Renal cortical epithelial cell (primary cell): ENCODE data around the gene KLRF1. TPM values are rescaled to one million over a fixed set of nuclear protein-coding genes. Genes with fewer than 3 reads are reported as not detected.
"Not testable (repeated sequence)": the region's sequence is repeated elsewhere in the genome, so short reads cannot be mapped to it uniquely, and the experiment has no call there.

Experiments used
- DNase-seq: peaks from one replicate; pipeline ENCODE4 v3.0.0-alpha.2; 2011; ENCODE audit warnings: low read depth
- total RNA-seq: library from RNA; depleted of rRNA; stranded (reverse); fragments of >200 nt; gene quantifications from 2 replicates; pipeline ENCODE4 v1.2.3, GENCODE V29; 2014

The KLRF1 gene
- total RNA-seq, 1 donor from 2014 or later: 0.15 TPM

- peak; percentile 85 for DNase-seq
Measured at GRCh38 chr12:9869307-9870161, 42.3 kb downstream of the KLRF1 start, which contains the start of gene CLEC2B. CLEC2B (minus strand) TSS chr12:9869354.

GRCh38 chr12:9870286-9870866 lies 43.1 kb downstream of the KLRF1 start:
- DNase-seq: no peak

- no peak for DNase-seq
Measured at GRCh38 chr12:9872162-9872561, 44.9 kb downstream of the KLRF1 start.

GRCh38 chr12:9872742-9873141 lies 45.5 kb downstream of the KLRF1 start:
- DNase-seq: no peak

- not testable (repeated sequence) for DNase-seq
Measured at GRCh38 chr12:9876120-9876519, 48.8 kb downstream of the KLRF1 start.

GRCh38 chr12:9880532-9881078 lies 53.3 kb downstream of the KLRF1 start:
- no peak for DNase-seq

GRCh38 chr12:9881246-9881645 lies 54.0 kb downstream of the KLRF1 start, which contains the start of gene KLRF2:
KLRF2 (plus strand) TSS chr12:9881489; CDS start chr12:9881596, 107 bp downstream.
- DNase-seq: no peak

- no peak for DNase-seq
Measured at GRCh38 chr12:9881988-9882387, 54.7 kb downstream of the KLRF1 start.

- no peak for DNase-seq
Measured at GRCh38 chr12:9883175-9883574, 55.9 kb downstream of the KLRF1 start.

GRCh38 chr12:9888665-9889273 lies 61.5 kb downstream of the KLRF1 start:
- no peak for DNase-seq

Other genes with a start within 250 kb of the KLRF1 start
- not detected in 2 replicates for gene KLRB1, start 219.6 kb upstream of the KLRF1 start, total RNA-seq
- 1.2 and 2.2 TPM in 2 replicates for gene CLEC2D, start 157.8 kb upstream of the KLRF1 start, total RNA-seq
- not detected in 2 replicates for gene CLECL1, start 94.4 kb upstream of the KLRF1 start, total RNA-seq
- 0.25 and 1.2 TPM in 2 replicates for gene CD69, start 66.6 kb upstream of the KLRF1 start, total RNA-seq
- gene CLEC2B, start 41.9 kb downstream of the KLRF1 start, total RNA-seq: 0.10 and 0.52 TPM in 2 replicates
- gene KLRF2, start 54.0 kb downstream of the KLRF1 start, total RNA-seq: not detected in 2 replicates
- not detected in 2 replicates for gene CLEC2A, start 104.9 kb downstream of the KLRF1 start, total RNA-seq
- not detected in 2 replicates for gene CLEC12A, start 143.9 kb downstream of the KLRF1 start, total RNA-seq
- gene CLEC1B, start 171.6 kb downstream of the KLRF1 start, total RNA-seq: not detected in 2 replicates
- gene CLEC12B, start 183.1 kb downstream of the KLRF1 start, total RNA-seq: not detected in 2 replicates
- gene CLEC9A, start 203.2 kb downstream of the KLRF1 start, total RNA-seq: not detected in 2 replicates